ENCODE results near the gene UBA6. TPM values are rescaled to one million over a fixed set of nuclear protein-coding genes. Genes with fewer than 3 reads are reported as not detected.

Gene UBA6
- total RNA-seq, 1 donor from 2014 or later: 69.6 TPM

DNA sequence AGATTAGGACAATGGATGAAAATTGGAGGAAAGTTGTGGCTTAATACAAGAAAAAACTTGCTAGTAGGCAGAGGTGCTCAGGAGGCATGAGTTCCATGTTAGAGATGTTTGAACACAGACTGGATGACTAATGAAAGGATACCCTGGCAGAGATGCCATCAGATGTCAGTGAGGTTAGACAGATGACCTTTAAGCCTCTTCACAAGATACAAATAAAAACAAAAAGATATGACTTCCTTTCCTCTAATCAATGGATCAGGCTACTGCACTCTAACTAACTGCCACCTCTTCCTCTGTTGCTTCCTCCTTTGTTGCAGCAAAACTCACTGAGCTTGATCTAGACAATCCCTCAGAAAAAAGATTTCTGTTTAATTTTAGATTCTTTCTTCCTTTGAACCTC is 127.8 kb downstream of the UBA6 start:
- H3K4me3 Mint-ChIP-seq: no peak overlapping the region
- H3K4me1 Mint-ChIP-seq (ENCODE audit: unreplicated experiment): peaks cover 7% of the 10 kb centered on the region
- TF ChIP-seq, protein P1, sequence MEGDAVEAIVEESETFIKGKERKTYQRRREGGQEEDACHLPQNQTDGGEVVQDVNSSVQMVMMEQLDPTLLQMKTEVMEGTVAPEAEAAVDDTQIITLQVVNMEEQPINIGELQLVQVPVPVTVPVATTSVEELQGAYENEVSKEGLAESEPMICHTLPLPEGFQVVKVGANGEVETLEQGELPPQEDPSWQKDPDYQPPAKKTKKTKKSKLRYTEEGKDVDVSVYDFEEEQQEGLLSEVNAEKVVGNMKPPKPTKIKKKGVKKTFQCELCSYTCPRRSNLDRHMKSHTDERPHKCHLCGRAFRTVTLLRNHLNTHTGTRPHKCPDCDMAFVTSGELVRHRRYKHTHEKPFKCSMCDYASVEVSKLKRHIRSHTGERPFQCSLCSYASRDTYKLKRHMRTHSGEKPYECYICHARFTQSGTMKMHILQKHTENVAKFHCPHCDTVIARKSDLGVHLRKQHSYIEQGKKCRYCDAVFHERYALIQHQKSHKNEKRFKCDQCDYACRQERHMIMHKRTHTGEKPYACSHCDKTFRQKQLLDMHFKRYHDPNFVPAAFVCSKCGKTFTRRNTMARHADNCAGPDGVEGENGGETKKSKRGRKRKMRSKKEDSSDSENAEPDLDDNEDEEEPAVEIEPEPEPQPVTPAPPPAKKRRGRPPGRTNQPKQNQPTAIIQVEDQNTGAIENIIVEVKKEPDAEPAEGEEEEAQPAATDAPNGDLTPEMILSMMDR (conservative IDR thresholded peaks at IDR 0.05): no peak
- no peak overlapping the region for H3K27ac Mint-ChIP-seq
- H3K36me3 Mint-ChIP-seq: no peaks in the 10 kb centered on the region
- no peak for DNase-seq (ENCODE audit: extremely low spot score, unreplicated experiment)
- H3K27me3 Mint-ChIP-seq: no peaks in the 10 kb centered on the region
- H3K9me3 Mint-ChIP-seq: no peaks in the 10 kb centered on the region

DNA sequence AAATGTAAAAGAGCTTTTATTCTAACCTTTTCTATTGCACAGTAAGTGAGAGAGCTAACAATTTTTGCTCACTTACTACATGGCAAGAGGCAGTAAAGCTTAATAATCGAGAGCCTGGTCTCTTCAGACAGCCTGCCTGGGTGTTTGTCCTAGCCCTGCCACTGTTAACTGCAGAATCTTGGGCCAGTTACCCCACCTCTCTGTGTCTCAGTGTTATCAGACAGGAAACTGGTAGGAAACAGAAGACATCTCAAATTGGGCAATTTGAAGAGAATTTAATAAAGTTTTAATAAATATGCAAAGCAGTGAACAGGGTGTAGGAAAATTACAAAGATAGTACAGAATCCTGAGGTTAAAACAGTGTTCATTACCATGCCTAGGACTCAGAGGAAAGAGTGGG is 129.0 kb downstream of the UBA6 start:
- Mint-ChIP-seq H3K4me1 (ENCODE audit: unreplicated experiment) (peaks cover 7% of the 10 kb centered on the region), H3K9me3 (no peaks in the 10 kb centered on the region), H3K27me3 (no peaks in the 10 kb centered on the region), H3K27ac (no peak overlapping the region), H3K4me3 (no peak overlapping the region), H3K36me3 (no peaks in the 10 kb centered on the region)
- DNase-seq (ENCODE audit: extremely low spot score, unreplicated experiment): no peak
- TF ChIP-seq, protein P1 (conservative IDR thresholded peaks at IDR 0.05): no peak

DNA sequence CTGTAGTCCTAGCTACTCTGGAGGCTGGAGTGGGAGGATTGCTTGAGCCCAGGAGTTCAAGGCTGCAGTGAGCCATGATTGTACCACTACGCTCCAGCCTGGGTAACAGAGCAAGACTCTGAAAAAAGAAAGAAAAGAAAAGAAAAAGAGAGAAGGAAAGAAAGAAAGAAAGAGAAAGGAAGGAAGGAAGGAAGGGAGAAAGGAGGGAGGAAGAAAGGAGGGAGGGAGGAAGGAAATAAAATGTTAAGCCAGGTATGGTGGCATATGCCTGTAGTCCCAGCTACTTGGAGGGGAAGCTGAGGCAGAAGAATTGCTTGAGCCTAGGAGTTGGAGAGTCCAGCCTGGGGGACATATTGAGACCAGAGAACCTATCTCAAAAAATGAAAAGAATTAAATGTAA is 130.4 kb downstream of the UBA6 start:
- Mint-ChIP-seq H3K36me3 (no peaks in the 10 kb centered on the region), H3K27me3 (no peaks in the 10 kb centered on the region), H3K4me3 (no peak overlapping the region), H3K9me3 (no peaks in the 10 kb centered on the region), H3K4me1 (ENCODE audit: unreplicated experiment) (peaks cover 5% of the 10 kb centered on the region), H3K27ac (no peak overlapping the region)
- no peak for DNase-seq (ENCODE audit: extremely low spot score, unreplicated experiment)
- TF ChIP-seq, protein P1 (conservative IDR thresholded peaks at IDR 0.05): no peak

DNA sequence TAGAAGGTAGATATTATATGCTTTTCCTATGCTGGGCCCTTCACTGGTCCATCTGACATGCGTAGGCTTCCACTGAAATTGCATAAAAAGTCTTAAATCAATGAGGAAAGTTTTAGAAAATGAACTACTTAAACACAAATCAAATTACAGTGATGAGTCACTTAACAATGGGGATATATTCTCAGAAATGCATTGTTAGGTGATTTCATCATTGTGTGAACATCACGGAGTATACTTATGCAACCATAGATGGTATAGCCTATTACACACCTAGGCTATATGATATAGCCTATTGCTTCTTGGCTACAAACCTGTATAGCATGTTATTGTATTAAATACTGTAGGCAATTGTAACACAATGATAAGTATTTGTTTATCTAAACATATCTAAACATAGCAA is 132.1 kb downstream of the UBA6 start:
- TF ChIP-seq, protein P1 (conservative IDR thresholded peaks at IDR 0.05): no peak
- no peak for DNase-seq (ENCODE audit: extremely low spot score, unreplicated experiment)
- no peak overlapping the region for H3K27ac Mint-ChIP-seq

DNA sequence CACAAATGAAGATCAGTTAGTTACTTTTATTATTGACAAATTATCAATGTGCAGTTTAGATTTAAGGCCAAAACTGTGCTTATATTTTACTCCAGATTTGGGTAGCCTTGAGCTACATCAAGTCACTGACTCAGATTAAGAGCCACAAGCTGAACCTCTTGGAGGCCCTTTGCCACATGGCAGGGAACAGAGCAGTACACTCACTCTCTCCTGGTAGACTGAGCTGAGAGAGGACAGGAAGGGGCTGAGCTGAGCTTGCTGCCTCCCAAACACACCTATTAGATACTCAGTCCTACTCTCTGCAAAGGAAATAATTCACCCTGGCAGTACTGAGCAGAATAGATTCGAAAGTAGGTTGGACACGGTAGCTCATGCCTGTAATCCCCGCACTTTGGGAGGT is 134.6 kb downstream of the UBA6 start:
- TF ChIP-seq, protein P1 (conservative IDR thresholded peaks at IDR 0.05): no peak
- Mint-ChIP-seq H3K9me3 (no peaks in the 10 kb centered on the region), H3K4me3 (no peak overlapping the region)

More for the DNA sequence above, 132.1 kb downstream of the UBA6 start:
- H3K4me1 Mint-ChIP-seq (ENCODE audit: unreplicated experiment): no peaks in the 10 kb centered on the region
- no peak overlapping the region for H3K4me3 Mint-ChIP-seq
- H3K36me3 Mint-ChIP-seq: no peaks in the 10 kb centered on the region
- no peaks in the 10 kb centered on the region for H3K27me3 Mint-ChIP-seq
- H3K9me3 Mint-ChIP-seq: no peaks in the 10 kb centered on the region

DNA sequence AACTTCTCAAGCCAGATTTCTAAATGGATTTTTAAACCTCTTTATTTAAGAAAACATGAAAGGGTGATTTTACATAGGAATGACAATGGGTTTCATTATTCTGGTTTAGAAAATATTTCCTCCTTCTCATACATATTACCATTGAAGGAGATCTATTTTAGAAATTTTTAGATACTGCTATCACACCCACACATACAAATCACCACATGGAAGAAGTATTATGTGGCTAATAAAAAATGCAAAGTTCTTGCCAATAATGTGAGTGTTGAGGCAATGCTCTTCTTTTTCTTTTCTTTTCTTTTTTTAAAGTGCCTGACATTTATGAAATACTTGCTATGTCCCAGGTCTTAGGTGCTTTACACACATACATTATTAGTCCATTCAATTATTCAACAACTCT is 135.7 kb downstream of the UBA6 start:
- Mint-ChIP-seq H3K27ac (no peak overlapping the region), H3K9me3 (no peaks in the 10 kb centered on the region), H3K27me3 (no peaks in the 10 kb centered on the region), H3K4me3 (no peak overlapping the region), H3K36me3 (no peaks in the 10 kb centered on the region), H3K4me1 (ENCODE audit: unreplicated experiment) (no peaks in the 10 kb centered on the region)
- DNase-seq (ENCODE audit: extremely low spot score, unreplicated experiment): no peak
- TF ChIP-seq, protein P1 (conservative IDR thresholded peaks at IDR 0.05): no peak

More for the DNA sequence above, 134.6 kb downstream of the UBA6 start:
- Mint-ChIP-seq H3K4me1 (ENCODE audit: unreplicated experiment) (no peaks in the 10 kb centered on the region), H3K27me3 (no peaks in the 10 kb centered on the region), H3K36me3 (no peaks in the 10 kb centered on the region), H3K27ac (no peak overlapping the region)
- no peak for DNase-seq (ENCODE audit: extremely low spot score, unreplicated experiment)

All from type B pancreatic cell (in vitro differentiated cells).